DMS114 treated with DMSO at 0.1 percent for 48 hours (cell line): ENCODE results near the gene SLC13A3.

ENCODE experiments used
- DNase-seq: peaks from one replicate; lab custom pipeline; 2025; ENCODE audit not compliant: unreplicated experiment; lab: John Stamatoyannopoulos, UW

SLC13A3 gene

GRCh38 chr20:46562009-46562372, 89.3 kb downstream of the SLC13A3 start:
- no peak for DNase-seq

DNA sequence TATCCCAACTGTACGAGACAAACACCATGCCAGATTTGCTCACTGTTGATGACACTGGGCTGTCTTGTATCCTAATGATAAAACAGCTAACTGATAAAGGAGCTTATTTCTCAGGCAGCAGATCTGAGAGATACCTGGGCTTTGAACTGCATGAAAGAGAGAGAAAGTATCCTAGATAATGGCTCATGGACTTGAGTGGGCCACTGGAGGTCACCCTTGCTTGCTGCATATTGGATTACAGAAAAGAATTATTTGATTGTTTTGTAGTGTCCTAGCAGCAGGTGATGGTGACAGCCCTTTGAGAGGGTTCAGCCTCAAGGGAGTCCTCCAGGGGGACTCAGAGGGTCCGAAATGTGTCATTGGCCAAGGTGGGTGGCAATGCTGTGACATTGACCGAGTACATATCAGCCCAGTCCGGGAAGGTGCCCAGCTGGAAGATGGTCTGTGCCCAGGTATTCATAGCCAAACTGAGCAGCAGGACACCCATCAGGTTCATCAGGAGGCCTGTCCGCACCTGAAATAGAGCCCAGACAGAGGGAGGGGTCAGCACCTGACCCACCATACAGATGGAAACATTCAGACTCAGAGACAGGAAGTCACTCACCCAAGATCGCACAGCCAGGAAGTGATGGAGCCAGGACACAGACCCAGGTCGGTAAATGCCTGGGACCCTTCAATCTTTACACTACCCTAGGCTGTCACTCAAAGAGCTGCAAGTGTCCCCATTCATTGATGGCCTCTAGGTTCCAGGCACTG, 91.4 kb downstream of the SLC13A3 start:
- DNase-seq = no peak

- no peak for DNase-seq
Measured at GRCh38 chr20:46559001-46559400, 92.3 kb downstream of the SLC13A3 start.

DNA sequence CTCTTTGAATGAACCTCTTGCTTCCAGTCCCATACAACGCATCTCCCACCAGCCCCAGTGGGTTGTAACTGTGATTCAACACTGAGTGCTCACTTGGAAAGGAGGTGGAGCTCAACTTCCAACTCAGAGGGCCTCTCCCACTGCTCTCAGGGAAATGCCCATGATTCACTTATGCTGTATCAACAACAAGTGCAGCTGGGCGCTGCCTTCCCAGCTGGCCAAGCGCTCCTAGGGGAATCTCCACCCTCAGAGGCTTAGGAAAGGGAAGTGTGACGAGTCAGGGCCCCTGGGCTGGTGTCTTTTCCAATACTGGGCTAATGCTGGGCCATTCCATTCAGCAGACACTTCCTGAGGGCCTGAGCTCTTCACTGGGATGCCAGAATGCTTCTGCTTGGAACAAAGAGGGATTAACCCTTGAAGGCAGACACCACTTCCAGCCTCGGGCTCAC, 92.7 kb downstream of the SLC13A3 start:
- no peak for DNase-seq

GRCh38 chr20:46557231-46557956, 93.9 kb downstream of the SLC13A3 start:
- no peak for DNase-seq

DNA sequence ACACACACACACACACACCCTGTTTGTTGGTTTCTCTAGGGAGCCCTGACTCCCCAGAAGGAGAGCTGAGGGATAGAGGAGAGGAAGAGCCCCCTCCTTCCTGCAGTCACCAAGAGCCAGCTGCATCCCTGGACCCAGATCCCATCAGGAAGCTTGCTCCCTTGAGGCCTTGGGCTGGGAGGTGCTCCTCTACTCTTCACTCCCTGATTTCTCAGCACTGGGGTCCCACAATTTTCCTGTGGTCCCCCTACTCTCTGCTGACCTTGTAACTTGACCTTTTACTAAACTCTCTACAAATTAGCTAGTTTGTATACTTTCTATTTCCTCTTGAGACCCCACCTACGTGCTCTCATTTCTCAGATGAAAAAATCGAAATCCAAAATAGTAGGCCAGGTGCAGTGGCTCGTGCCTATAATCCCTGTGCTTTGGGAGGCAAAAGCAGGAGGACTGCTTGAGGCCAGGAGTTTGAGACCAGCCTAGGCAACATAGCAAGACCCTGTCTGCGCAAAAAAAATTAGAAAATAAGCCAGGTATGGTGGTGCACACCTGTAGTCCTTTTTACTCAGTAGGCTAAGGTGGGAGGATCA, 95.8 kb downstream of the SLC13A3 start:
- no peak for DNase-seq

GRCh38 chr20:46554828-46555227, 96.4 kb downstream of the SLC13A3 start:
- DNase-seq = no peak

GRCh38 chr20:46553926-46554325, 97.3 kb downstream of the SLC13A3 start:
- no peak for DNase-seq

- DNase-seq = no peak
Measured at GRCh38 chr20:46552460-46553420, 98.5 kb downstream of the SLC13A3 start.

DNA sequence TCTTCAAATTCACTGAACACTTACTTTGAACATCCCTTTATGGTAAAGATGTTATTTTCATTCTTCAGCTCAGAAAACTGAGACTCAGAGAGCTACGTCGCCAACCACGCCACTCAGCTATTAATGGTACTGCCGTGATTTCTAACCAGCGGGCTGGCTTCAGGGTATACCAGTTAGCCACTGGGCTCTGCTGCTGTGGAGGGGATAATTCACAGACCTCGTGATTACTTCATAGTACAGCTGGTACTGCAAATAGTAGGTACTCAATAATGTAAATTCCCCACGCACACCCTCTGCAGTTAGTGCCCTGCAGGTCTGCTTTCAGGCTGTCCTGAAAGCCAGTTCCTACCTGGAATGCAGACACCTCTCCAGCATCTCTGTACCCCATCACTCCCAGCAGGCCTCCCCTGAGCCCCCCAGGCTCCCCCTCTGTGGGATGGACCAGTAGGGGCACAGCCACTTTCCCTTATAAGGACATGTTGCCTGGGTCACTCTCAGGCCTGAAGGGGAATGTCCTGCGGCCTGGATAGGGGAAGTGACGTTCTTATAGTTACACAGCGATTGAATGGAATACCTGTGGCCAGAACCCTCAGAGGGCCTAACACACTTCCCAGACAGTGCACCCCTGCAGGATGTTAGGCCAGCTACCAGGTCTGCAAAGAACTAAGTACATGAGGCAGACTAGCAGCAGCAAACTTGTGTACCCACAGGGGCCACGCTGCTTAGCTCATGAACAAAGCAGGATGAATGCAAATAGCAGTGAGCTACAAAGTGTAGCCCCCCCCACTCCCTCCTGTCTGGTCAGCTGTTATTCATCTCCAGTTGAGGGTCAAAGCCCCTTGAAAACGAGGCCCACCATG, 99.5 kb downstream of the SLC13A3 start:
- DNase-seq = no peak

DNA sequence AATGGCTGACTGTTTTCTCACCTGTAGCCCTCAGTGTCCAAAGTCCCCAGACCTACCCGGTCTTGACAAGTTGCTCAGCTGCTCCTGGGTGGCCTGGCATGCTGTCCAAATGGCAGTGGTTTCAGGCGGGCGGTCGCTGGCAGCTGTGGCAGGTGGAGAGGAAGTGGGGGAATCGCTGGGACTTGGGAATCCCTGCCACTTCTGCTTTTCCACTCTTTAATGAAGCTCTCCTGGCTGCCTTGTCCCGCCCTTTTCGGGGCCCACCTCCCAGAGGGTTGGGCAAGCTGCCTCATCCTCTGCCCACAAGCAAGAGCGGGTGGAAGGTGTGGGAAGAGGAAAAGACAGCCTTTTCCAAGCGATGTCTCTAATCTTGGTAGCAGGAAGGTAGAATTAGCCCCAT, 100.8 kb downstream of the SLC13A3 start, which contains the start of gene OCSTAMP:
Gene OCSTAMP (minus strand): TSS at position 194 of the 400 bp plus-strand sequence. CDS start 94 bp downstream, at position 100.
- DNase-seq = no peak

DNA sequence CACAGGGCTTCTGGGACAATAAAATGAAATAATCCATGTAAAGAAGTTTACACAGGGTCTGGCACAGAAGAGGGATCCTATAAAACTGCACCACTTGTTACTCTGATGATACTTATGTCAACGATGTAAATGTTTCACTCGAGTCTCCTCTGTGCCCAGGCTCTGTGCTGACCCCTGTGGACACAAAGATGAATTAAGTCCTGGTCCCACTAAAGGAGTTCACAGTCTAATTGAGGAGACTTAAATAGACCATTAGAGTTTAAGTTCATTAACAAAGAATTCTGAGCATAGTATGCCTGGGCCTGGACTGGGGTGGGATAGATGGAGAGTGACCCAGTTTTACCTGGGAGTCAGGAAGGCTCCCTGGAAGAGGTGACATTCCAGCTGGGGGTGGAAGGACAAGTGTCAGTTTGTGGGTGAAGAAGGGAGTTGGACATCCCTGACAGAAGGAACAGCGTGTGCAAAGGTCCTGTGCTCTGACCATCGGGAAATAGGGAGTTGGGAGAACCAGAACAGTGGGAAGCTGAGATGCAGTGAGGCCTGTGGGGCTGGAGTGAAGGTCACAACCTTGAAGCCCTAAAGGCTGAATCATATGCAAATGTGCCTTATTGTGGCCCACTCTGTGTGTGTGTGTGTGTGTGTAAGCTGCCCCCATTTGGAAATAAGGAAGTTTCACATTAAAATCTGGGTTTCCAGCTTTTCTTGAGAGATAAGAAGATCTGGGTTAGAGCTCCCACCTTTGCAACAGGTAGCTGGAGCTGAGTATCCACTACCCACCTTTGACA, 101.9 kb downstream of the SLC13A3 start:
- DNase-seq = no peak

DNA sequence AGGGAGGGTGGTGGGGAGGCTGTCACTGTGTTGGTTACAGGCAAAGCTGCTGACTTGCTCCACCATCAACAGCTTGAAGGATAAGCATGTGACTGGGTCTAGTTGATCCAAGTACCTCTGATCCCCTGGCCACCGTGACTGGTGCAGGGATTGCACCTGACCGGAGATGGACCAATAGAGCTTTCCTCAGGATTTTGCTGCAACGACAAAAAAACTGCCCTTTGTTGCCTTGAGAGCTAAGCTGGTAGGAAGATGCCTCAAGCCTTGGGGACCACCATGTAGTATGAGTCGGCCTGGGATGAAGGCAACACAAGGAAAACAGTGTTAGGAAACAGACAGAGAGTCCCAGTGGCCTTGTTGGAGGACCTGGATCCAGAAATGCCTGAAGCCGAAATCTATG, 102.6 kb downstream of the SLC13A3 start:
- no peak for DNase-seq

DNA sequence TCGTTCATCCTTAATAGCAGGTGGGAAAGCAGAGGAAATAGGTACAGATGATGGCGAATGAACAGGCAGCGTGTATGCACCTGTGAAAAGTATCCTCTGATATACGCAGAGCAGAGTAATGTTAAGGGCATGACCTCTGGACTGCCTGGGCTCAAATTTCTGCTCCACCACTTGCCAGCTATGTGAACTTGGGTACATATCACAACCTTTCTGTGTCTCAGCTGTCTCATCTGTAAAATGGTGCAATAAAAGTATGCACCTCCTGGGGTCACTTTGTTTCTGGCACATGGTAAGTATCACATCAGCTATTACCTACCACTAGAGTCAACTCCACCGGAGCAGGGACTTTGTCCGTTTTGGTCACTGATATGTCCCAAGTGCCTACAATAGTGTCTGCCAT, 103.3 kb downstream of the SLC13A3 start:
- no peak for DNase-seq

DNA sequence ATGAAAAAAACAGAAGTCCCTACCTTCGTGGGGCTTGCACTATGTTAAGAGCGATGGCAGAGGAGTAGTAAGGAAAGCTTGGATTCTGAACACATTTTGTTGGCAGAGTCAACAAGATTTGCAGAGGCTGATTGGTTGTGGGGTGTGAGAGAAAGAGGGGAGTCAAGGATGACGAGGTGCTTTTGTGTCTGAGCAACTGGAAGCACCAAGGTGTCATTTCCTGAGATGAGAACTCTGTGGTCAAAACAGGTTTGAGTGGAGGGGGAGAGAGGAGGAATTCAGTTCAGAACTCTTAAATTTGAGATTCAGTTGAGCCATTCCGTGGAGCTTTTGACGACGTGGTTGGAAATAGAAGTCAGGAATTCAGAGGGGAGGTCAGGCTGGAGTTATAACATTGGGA, 104.3 kb downstream of the SLC13A3 start:
- DNase-seq = no peak

DNA sequence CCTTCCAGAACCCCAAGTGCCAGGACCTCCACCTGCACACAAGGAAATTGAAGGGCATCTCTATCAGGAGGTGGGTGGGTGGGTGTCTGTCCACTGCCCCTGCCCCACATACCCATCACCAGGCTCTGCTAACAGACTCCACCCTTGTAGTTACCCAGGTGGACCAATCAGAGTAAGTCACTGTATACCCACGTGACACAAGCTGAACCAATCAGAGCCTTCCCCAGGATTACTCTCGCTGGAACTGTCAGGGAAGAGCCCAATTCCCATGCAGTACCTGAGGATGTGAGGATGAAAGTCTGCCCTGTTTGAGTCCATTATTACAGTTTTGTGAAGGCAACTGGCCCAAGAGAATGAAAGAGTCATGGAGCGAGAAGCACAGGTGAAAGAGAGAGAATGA, 105.0 kb downstream of the SLC13A3 start:
- DNase-seq = no peak

- no peak for DNase-seq
Measured at GRCh38 chr20:46545827-46546138, 105.5 kb downstream of the SLC13A3 start.

- no peak for DNase-seq
Measured at GRCh38 chr20:46545077-46545826, 106.0 kb downstream of the SLC13A3 start.

DNA sequence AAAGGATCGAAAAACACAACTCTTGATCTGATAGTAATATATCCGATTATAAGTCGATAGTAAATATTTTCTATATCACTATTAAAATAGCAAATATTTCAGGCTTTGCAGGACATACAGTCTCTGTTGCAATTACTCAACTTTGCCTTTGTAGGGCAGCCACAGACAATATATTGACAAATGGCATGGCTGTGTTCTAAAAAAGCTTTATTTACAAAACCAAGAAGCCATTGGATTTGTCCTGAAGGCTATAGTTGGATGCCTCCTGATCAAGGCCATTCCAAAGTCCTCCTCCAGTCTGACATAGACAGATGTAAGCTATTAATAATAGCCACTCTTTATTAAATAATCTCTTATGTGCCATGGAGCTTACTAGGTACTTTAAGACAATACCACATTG, 106.7 kb downstream of the SLC13A3 start:
- DNase-seq = no peak
